Posterior cingulate gyrus (tissue), 11 donors: ENCODE measurements around the gene EXOC3.
"Not testable (repeated sequence)": the region's sequence is repeated elsewhere in the genome, so short reads cannot be mapped to it uniquely, and the experiment has no call there.

Source experiments
- DNase-seq, 10 donors: peaks; one replicate each; pipeline versions ENCODE4 v3.0.0 to v3.0.0-alpha.2; 2020 to 2021; ENCODE audit warnings: mixed read lengths in 3 of 10
- intact Hi-C: fragments of 100-400 bp; cut with DNase I; formaldehyde crosslinking; loops from one replicate; pipeline ENCODE4 v1.15.1; 2023

The EXOC3 gene

GRCh38 chr5:405421-405820, 37.6 kb upstream of the EXOC3 start:
- intact Hi-C loops = no loop called here
- DNase-seq = peak in 1 of 10 donors; percentile 27

DNA sequence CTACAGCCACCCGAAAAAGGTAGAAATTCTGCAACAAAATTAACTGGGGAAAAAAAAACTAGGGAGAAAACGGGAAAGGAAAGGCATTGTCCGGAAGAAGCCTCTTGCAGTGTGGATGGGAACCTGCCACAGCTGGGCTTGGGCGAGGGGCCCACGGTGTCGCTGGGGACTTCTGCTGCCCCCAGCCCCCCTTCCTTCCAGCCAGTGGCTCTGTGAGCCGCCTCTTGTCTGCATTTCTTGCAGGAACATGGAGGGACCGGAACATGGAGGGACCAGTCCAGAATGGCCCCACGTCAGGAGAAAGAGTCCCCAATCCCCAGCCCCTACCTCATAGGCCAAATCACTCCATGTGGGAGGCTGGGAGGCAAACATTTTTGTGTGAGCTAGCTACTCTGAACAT, 36.9 kb upstream of the EXOC3 start:
- intact Hi-C loops = no loop called here
- peak in 1 of 10 donors; percentile 11 for DNase-seq

DNA sequence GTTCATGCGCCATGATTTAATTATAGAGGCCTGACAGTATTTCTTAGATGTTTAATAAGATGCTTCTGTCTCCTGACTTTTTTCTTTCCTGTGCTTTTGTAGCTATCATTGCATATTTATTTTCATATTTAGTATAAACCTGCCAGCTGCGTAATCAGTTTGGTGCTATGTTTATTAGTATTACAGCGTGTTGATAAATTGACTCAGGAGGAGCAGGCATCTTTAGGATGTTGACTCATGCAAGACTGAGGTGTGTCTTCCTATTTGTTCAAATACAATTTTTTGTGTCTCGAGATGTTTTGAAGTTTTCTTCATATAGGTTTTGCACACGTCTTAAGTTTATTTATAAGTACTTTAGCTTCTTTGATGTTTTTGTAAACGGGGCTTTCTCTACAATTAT, 35.9 kb upstream of the EXOC3 start:
- DNase-seq = no peak
- intact Hi-C loops = no loop called here

DNA sequence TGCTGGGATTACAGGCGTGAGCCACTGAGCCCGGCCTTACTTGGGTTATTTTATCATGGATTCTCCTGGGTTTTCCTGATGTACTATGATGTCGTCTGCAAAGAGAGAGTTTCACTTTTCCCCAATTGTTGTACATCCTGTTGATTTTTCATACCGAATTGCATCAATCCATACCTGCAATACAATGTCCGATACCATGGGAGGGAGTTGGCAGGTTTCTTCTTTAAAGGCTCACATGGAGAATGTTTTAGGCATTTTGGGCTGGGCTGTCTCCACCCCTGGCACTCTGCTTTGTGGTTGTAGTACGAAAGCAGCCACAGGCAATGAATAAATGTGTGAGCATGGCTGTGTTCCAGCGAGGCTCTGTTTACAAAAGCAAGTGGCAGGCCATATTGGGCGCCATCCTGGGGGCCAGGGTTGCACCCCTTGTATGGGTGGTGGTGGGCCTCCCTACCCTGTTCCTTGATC, 35.1 kb upstream of the EXOC3 start:
- DNase-seq = peak in 1 of 10 donors; percentile 36
- intact Hi-C loops = no loop called here

- DNase-seq = no peak
- intact Hi-C loops = no loop called here
Measured at GRCh38 chr5:410911-411517, 32.0 kb upstream of the EXOC3 start.

GRCh38 chr5:411728-412127, 31.2 kb upstream of the EXOC3 start:
- peak in 3 of 10 donors; percentile 0 to 59 (median 41) for DNase-seq
- intact Hi-C loops = no loop called here

DNA sequence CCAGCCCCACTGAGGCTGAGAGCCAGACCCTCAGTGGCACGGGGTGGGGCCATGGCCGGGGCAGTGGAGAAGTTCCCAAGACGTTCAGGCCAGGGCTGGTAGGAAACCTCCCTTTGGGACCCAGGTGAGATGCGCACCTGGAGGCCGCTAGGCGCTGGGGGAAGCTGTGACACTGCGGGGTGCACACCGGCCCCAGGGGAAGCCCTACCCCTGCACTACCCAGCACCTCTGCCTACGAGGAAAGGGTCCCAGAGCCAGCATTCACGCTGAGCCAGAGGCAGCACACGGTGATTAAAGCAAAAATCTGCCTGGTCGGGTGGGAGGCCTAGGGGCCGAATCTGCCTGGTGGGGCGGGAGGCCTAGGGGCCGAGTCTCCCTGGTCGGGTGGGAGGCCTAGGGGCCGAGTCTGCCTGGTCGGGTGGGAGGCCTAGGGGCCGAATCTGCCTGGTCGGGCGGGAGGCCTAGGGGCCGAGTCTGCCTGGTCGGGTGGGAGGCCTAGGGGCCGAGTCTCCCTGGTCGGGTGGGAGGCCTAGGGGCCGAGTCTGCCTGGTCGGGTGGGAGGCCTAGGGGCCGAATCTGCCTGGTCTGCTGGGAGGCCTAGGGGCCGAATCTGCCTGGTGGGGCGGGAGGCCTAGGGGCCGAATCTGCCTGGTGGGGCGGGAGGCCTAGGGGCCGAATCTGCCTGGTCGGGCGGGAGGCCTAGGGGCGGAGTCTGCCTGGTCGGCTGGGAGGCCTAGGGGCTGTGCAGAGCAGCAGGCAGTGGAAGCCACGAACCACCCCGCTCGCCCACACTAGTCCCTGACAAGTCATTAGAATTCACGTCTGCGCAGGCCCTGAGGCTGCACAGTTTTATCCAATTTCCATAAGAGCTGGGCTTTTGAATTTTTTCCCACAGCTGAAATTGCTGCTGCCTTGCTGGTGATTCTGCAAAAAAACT, 27.7 kb upstream of the EXOC3 start:
- intact Hi-C loops = not testable (repeated sequence)
- DNase-seq = peak in 6 of 10 donors; percentile 15 to 73 (median 66)

- peak in 4 of 10 donors; percentile 5 to 75 (median 40) for DNase-seq
- intact Hi-C loops = no loop called here
Measured at GRCh38 chr5:415928-416635, 26.9 kb upstream of the EXOC3 start.

GRCh38 chr5:416636-416960, 26.4 kb upstream of the EXOC3 start:
- intact Hi-C loops = no loop called here

GRCh38 chr5:417301-418161, 25.4 kb upstream of the EXOC3 start:
- intact Hi-C loops = no loop called here
- peak in 2 of 10 donors; percentile 2 to 59 for DNase-seq

More at GRCh38 chr5:416636-416960, 26.4 kb upstream of the EXOC3 start:
- DNase-seq = peak in 3 of 10 donors; percentile 7 to 50 (median 13)

DNA sequence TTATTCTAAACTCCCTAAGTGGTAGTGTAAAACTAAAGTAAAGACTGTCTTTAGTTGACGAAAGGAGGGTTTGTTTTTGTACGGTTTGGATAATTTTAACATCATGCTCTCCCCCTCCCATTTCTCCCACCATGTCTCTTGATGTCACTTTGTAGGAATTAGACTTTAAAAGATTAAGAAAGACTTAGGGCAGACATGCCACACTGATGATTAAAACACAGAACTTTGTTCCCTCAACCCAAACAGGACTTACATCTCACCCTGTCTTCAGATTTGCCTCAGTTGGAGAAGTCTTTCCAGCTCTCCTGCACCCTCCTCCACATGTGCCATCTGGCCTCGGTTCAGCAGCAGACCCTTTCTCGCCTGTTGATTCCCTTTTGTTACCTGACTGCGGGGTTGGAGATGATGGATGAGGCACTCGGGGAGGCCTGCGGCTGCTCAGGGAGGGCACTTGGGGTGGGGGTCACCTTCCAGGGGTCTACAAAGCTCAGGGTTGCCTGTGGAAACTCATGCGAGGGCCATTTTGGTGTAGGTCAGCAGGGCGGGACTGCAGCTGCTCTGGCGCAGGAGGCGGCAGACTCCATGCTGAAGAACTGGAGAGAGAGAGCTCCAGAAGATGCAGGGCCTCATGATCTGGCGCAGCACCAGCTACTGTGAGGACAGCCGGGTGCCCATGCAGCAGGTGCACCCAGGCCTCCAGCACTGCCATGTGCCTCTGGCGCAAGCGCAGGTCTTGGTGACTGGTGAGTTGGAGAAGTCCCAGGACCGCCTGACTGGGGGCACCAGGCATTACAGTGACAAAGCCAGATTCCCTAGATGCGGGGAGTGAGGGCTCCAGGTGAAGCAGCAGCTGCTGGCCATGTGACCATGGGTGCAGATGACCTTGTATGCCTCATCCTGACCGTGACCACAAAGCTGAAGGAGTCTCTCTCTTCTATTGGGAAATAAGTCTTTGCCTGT, 24.5 kb upstream of the EXOC3 start:
- intact Hi-C loops = no loop called here
- peak in 3 of 10 donors; percentile 8 to 85 (median 11) for DNase-seq

GRCh38 chr5:419970-420369, 23.0 kb upstream of the EXOC3 start:
- intact Hi-C loops = no loop called here
- peak in 1 of 10 donors; percentile 16 for DNase-seq

DNA sequence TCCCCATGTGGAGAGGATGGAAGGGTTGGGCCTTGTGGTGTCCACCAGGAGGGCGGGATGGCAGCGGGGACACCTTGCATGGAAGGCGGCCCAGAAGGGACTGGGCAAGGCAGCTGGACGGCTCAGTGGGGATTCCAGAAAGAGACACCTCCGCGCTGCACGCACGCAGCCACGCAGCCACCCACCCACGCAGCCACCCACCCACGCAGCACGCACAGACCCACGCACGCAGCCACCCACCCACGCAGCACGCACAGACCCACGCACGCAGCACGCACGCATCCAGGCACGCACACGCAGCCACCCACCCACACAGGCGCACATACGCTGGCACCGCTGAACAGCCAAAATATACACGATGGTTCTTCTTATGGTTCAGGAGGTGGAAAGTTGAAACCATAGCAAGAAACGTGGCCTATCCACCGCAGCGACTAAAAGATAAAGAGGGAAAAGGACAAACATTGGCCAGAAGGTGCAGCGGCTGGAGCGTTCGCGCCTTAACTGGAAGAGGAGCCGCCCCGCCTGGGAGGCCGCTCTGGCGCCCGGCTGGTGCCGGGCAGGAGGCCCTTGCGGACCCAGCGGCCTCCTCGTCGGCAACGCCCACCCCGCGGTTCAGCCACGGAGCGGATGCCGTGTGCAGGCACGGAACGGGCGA, 22.2 kb upstream of the EXOC3 start:
- DNase-seq = peak in 2 of 10 donors; percentile 9 to 84
- intact Hi-C loops = no loop called here

GRCh38 chr5:421287-421880, 21.6 kb upstream of the EXOC3 start:
- intact Hi-C loops = no loop called here
- peak in 2 of 10 donors; percentile 4 to 75 for DNase-seq

- intact Hi-C loops = no loop called here
- DNase-seq = peak in 3 of 10 donors; percentile 5 to 80 (median 76)
Measured at GRCh38 chr5:421901-422300, 21.1 kb upstream of the EXOC3 start.

DNA sequence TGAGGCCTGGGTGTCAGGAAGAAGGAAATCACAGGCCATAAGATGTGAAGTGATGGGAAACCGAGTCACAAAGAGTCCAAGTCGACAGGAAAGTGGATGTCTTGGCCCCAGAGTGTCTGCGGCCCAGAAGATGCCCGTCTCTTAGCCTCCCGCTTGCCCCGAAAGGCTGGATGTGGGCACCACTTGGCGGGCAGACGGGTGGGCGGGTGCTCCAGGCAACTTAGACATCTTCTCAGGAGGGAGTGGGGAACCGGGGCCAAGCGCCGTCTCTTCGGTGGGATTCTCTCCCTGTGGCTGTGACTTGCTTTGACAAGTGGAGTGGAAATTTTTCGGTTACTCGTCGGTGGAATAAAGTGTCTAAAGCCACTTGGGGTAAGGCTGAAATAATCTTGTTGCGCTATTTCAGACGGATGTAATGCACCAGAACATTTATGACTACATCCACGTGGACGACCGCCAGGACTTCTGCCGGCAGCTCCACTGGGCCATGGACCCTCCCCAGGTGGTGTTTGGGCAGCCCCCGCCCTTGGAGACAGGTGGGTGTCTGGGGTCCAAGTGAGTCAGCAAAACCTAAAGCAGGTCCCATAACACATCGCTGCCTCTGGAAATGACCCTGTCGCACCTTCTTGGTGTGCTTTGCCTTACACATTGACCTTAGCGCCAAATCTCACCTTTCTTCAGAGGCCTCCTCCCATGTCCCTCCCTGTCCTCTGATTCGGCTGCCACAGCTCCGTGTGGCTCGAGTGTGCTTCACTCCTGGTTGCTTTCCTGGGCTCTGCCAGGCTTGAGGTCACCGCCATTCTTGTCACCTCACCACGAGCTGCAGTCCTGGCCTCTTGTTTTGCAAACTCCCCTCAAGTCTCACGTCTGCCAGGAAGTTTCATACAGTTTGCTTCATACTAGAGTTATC, 20.4 kb upstream of the EXOC3 start:
- intact Hi-C loops = no loop called here
- DNase-seq = peak in 4 of 10 donors; percentile 5 to 77 (median 42)

GRCh38 chr5:423233-423565, 19.8 kb upstream of the EXOC3 start:
- DNase-seq = peak in 4 of 10 donors; percentile 7 to 76 (median 31)
- intact Hi-C loops = no loop called here
